COLO668 (cell line): ENCODE results near the gene XPO4.
"Not testable (repeated sequence)": the region's sequence is repeated elsewhere in the genome, so short reads cannot be mapped to it uniquely, and the experiment has no call there.

ENCODE experiments used
- DNase-seq: peaks from one replicate; lab custom pipeline; 2025; ENCODE audit not compliant: unreplicated experiment; lab: John Stamatoyannopoulos, UW

The XPO4 gene

GRCh38 chr13:20891034-20891433, 11.5 kb downstream of the XPO4 start:
- DNase-seq = no peak

- not testable (repeated sequence) for DNase-seq
Observed at GRCh38 chr13:20890540-20890939, 12.0 kb downstream of the XPO4 start.

- no peak for DNase-seq
Observed at GRCh38 chr13:20882206-20882605, 20.3 kb downstream of the XPO4 start.

GRCh38 chr13:20877902-20878301, 24.6 kb downstream of the XPO4 start:
- DNase-seq = no peak

- DNase-seq = not testable (repeated sequence)
Observed at GRCh38 chr13:20876802-20877201, 25.7 kb downstream of the XPO4 start.

- not testable (repeated sequence) for DNase-seq
Observed at GRCh38 chr13:20874439-20874838, 28.1 kb downstream of the XPO4 start.

GRCh38 chr13:20873348-20873747, 29.2 kb downstream of the XPO4 start:
- no peak for DNase-seq

- DNase-seq = no peak
Observed at GRCh38 chr13:20870829-20871228, 31.7 kb downstream of the XPO4 start.

- DNase-seq = no peak
Observed at GRCh38 chr13:20869540-20869939, 33.0 kb downstream of the XPO4 start.

- DNase-seq = no peak
Observed at GRCh38 chr13:20867408-20867807, 35.1 kb downstream of the XPO4 start.

- DNase-seq = not testable (repeated sequence)
Observed at GRCh38 chr13:20861666-20862065, 40.9 kb downstream of the XPO4 start.

- DNase-seq = no peak
Observed at GRCh38 chr13:20860844-20861243, 41.7 kb downstream of the XPO4 start.

- DNase-seq = no peak
Observed at GRCh38 chr13:20856650-20857049, 45.9 kb downstream of the XPO4 start.

- DNase-seq = no peak
Observed at GRCh38 chr13:20851844-20852402, 50.6 kb downstream of the XPO4 start.

- DNase-seq = no peak
Observed at GRCh38 chr13:20848944-20849343, 53.6 kb downstream of the XPO4 start.

GRCh38 chr13:20848203-20848602, 54.3 kb downstream of the XPO4 start:
- DNase-seq = no peak

GRCh38 chr13:20847296-20847695, 55.2 kb downstream of the XPO4 start:
- DNase-seq = no peak

- DNase-seq = no peak
Observed at GRCh38 chr13:20843166-20843565, 59.4 kb downstream of the XPO4 start.

- no peak for DNase-seq
Observed at GRCh38 chr13:20840568-20840967, 62.0 kb downstream of the XPO4 start.

GRCh38 chr13:20833900-20834679, 68.5 kb downstream of the XPO4 start:
- no peak for DNase-seq

GRCh38 chr13:20832861-20833260, 69.7 kb downstream of the XPO4 start:
- DNase-seq = no peak

GRCh38 chr13:20831933-20832332, 70.6 kb downstream of the XPO4 start:
- DNase-seq = no peak

GRCh38 chr13:20831254-20831653, 71.3 kb downstream of the XPO4 start:
- DNase-seq = no peak
